ENCODE results near the gene ALDH1A1. TPM values are rescaled to one million over a fixed set of nuclear protein-coding genes. Genes with fewer than 3 reads are reported as not detected.

ALDH1A1 gene
- polyA plus RNA-seq, 3 donors: 28.6 to 117 (median 105) TPM

DNA sequence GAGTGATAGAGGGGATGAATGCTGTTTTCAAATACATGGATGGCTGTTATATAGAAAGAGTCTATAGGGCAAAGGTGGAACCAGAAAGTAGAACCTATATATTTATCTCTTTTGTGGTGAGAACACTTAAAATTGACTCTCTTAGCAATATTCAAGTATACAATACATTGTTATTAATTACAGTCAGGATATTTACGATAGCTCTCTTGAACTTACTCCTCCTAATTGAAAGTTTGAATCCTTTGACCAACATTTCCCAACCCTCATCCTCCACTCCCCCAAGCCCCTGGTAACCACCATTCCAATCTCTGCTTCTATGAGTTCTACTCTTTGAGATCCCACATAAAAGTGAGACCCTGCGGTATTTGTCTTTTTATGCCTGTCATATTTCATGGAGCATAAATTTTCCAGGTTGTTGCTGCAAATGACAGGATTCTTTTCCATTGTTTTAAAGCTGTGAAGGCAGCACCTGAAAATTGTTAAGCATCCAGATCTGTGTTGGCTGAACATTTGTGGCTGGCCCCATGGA is 41.5 kb downstream of the ALDH1A1 start:
- Histone ChIP-seq H4K20me1 (ENCODE audit: insufficient read depth, low read length) (no peaks in the 10 kb centered on the region), H3K4me2 (replicated peaks; ENCODE audit: extremely low read depth, low read length, poor library complexity, severe bottlenecking) (no peak overlapping the region), H3K9ac (ENCODE audit: insufficient read depth, low read length, poor library complexity, severe bottlenecking) (no peak overlapping the region), H3K36me3 (replicated peaks in 1 of 2; ENCODE audit: control insufficient read depth in 1 of 2, insufficient read depth in 2 of 2, low read length in 2 of 2) (peaks cover 0 to 12% of the 10 kb centered on the region in 2 donors), H3K9me3 (replicated peaks in 1 of 2; ENCODE audit: control insufficient read depth in 1 of 2, insufficient read depth in 1 of 2, low read length in 2 of 2) (no peaks in the 10 kb centered on the region), H3K4me3 (replicated peaks in 1 of 3; ENCODE audit: low read depth in 2 of 3, low read length in 3 of 3) (no peak overlapping the region), H3K4me1 (ENCODE audit: control insufficient read depth in 1 of 2, insufficient read depth in 2 of 2, low read length in 2 of 2) (peaks cover 6 to 8% of the 10 kb centered on the region in 2 donors), H3K79me2 (ENCODE audit: insufficient read depth, low read length) (no peaks in the 10 kb centered on the region), H2AFZ (ENCODE audit: insufficient read depth, low read depth, low read length, poor library complexity, severe bottlenecking) (no peak overlapping the region), H3K27ac (ENCODE audit: low read depth in 1 of 2, low read length in 2 of 2) (no peak overlapping the region), H3K27me3 (ENCODE audit: control insufficient read depth in 2 of 2, insufficient read depth in 2 of 2, low read length in 2 of 2) (no peaks in the 10 kb centered on the region)
- intact Hi-C loops (cut with micrococcal nuclease): no loop called here
- peaks cover 18% of the 10 kb centered on the region for H3K4me1 Mint-ChIP-seq
- H3K27me3 Mint-ChIP-seq (ENCODE audit: low read depth in 3 of 3): peaks cover 0 to 2% (median 0%) of the 10 kb centered on the region in 3 donors
- H3K9me3 Mint-ChIP-seq: peaks cover 0 to 1% (median 0%) of the 10 kb centered on the region in 7 donors
- DNase-seq: no peak
- H3K36me3 Mint-ChIP-seq: peaks cover 45 to 53% of the 10 kb centered on the region in 2 donors
- WGBS (ENCODE audit: insufficient coverage): no CpG with 5 or more reads among the region's 2 CpGs
- no peak overlapping the region for H3K27ac Mint-ChIP-seq
- no peak for TF ChIP-seq CTCF (IDR thresholded peaks at IDR 0.05)
- no peak overlapping the region for H3K4me3 Mint-ChIP-seq

DNA sequence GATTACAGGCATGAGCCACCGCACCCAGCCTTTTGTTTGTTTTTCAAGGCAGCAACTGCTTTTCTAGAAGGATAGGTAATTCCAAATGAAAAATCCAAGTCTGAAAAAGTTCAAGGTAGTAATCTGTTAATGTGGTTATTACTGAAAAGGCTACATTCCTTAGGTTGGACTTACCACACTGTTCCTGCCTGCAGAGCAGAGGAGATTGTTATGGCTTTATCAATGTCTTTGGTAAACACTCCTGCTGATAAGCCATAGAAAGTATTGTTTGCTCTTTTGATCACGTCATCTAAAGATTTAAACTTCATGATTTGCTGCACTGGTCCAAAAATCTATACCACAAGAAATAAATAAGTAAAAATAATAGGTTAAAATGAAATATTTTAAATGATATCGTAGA is 43.4 kb downstream of the ALDH1A1 start:
- Mint-ChIP-seq H3K4me1 (peaks cover 23% of the 10 kb centered on the region), H3K27ac (no peak overlapping the region), H3K36me3 (peaks cover 33 to 43% of the 10 kb centered on the region in 2 donors), H3K27me3 (ENCODE audit: low read depth in 3 of 3) (peaks cover 0 to 2% (median 0%) of the 10 kb centered on the region in 3 donors), H3K9me3 (peaks cover 0 to 1% (median 0%) of the 10 kb centered on the region in 7 donors), H3K4me3 (no peak overlapping the region)
- H3K9ac ChIP-seq (ENCODE audit: insufficient read depth, low read length, poor library complexity, severe bottlenecking): no peak overlapping the region
- H3K27me3 ChIP-seq (ENCODE audit: control insufficient read depth in 2 of 2, insufficient read depth in 2 of 2, low read length in 2 of 2): no peaks in the 10 kb centered on the region
- no peak overlapping the region for H3K27ac ChIP-seq (ENCODE audit: low read depth in 1 of 2, low read length in 2 of 2)
- peaks cover 11 to 15% of the 10 kb centered on the region in 2 donors for H3K4me1 ChIP-seq (ENCODE audit: control insufficient read depth in 1 of 2, insufficient read depth in 2 of 2, low read length in 2 of 2)
- no CpG with 5 or more reads among the region's 3 CpGs for WGBS (ENCODE audit: insufficient coverage)
- no peaks in the 10 kb centered on the region for H3K79me2 ChIP-seq (ENCODE audit: insufficient read depth, low read length)
- H3K36me3 ChIP-seq (replicated peaks in 1 of 2; ENCODE audit: control insufficient read depth in 1 of 2, insufficient read depth in 2 of 2, low read length in 2 of 2): no peaks in the 10 kb centered on the region
- H3K4me2 ChIP-seq (replicated peaks; ENCODE audit: extremely low read depth, low read length, poor library complexity, severe bottlenecking): no peak overlapping the region
- no peaks in the 10 kb centered on the region for H4K20me1 ChIP-seq (ENCODE audit: insufficient read depth, low read length)
- no peak overlapping the region for H2AFZ ChIP-seq (ENCODE audit: insufficient read depth, low read depth, low read length, poor library complexity, severe bottlenecking)
- H3K9me3 ChIP-seq (replicated peaks in 1 of 2; ENCODE audit: control insufficient read depth in 1 of 2, insufficient read depth in 1 of 2, low read length in 2 of 2): no peaks in the 10 kb centered on the region
- no peak for TF ChIP-seq CTCF (IDR thresholded peaks at IDR 0.05)
- no peak overlapping the region for H3K4me3 ChIP-seq (replicated peaks in 1 of 3; ENCODE audit: low read depth in 2 of 3, low read length in 3 of 3)
- no peak for DNase-seq
- intact Hi-C loops (cut with micrococcal nuclease): no loop called here

All from CD14-positive monocyte (primary cell).